ENCODE results near the gene CAMK2B. TPM values are rescaled to one million over a fixed set of nuclear protein-coding genes. Genes with fewer than 3 reads are reported as not detected.
A peak's percentile ranks its signal among the peaks of the same experiment; 100 is the strongest.

Gene CAMK2B
- total RNA-seq, 1 experiment from 2014 or later = not detected

DNA sequence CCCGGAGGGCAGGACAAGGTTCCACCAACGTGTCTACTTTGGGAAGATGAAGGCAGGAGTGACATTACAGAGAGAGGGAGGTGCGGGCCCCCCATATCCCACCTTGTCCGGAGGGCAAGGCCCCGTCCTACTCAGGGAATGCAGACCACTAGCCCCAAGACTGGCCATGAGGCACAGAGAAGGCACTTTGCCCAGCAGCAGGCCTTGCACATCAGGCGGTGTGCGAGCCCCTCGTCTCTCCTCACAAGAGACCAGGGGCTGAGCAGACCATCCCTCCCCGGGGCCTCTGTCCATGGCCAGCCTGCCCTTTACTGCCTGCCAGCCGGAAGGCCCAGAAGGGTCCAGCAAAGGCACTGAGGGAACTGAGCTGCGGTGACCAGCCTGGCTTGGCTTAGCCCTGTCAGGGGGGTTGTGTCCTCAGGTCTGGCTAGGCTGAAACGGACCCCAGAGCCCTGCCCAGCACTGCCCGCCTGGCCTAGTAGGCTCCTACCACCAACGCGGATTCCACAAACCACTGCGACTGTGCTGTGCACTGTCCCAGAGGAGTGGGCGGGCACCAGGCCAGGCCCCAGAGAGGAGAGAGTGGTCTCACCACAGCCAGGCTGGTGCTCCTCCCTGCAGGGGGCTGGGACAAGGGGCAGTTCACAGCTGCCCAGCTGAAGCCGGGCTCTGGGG lies 16.7 kb downstream of the CAMK2B start:
- H3K36me3 Mint-ChIP-seq (ENCODE audit: insufficient read depth, unreplicated experiment) = no peaks in the 10 kb centered on the region
- no peak overlapping the region for H3K27ac Mint-ChIP-seq (ENCODE audit: unreplicated experiment)
- peaks cover 81% of the 10 kb centered on the region for H3K27me3 Mint-ChIP-seq (ENCODE audit: unreplicated experiment)
- TF ChIP-seq, protein P1, sequence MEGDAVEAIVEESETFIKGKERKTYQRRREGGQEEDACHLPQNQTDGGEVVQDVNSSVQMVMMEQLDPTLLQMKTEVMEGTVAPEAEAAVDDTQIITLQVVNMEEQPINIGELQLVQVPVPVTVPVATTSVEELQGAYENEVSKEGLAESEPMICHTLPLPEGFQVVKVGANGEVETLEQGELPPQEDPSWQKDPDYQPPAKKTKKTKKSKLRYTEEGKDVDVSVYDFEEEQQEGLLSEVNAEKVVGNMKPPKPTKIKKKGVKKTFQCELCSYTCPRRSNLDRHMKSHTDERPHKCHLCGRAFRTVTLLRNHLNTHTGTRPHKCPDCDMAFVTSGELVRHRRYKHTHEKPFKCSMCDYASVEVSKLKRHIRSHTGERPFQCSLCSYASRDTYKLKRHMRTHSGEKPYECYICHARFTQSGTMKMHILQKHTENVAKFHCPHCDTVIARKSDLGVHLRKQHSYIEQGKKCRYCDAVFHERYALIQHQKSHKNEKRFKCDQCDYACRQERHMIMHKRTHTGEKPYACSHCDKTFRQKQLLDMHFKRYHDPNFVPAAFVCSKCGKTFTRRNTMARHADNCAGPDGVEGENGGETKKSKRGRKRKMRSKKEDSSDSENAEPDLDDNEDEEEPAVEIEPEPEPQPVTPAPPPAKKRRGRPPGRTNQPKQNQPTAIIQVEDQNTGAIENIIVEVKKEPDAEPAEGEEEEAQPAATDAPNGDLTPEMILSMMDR (IDR thresholded peaks at IDR 0.05; ENCODE audit: unreplicated experiment) = no peak
- no peaks in the 10 kb centered on the region for H3K4me1 Mint-ChIP-seq (ENCODE audit: low read depth, unreplicated experiment)
- H3K9me3 Mint-ChIP-seq (ENCODE audit: low read depth, unreplicated experiment) = no peaks in the 10 kb centered on the region
- BruUV-seq (replicated peaks) = no TSS peak
- intact Hi-C loops (cut with micrococcal nuclease; ENCODE audit: unreplicated experiment) = no loop called here
- CTCF ChIA-PET = interaction anchor here (1.4 to 1.7 kb wide), 2 partner anchors 53 to 68 kb away, joined by 3 to 15 read pairs; no protein-coding TSS in a partner anchor
- no peak for DNase-seq
- no peak overlapping the region for H3K4me3 Mint-ChIP-seq (ENCODE audit: low read depth, unreplicated experiment)

DNA sequence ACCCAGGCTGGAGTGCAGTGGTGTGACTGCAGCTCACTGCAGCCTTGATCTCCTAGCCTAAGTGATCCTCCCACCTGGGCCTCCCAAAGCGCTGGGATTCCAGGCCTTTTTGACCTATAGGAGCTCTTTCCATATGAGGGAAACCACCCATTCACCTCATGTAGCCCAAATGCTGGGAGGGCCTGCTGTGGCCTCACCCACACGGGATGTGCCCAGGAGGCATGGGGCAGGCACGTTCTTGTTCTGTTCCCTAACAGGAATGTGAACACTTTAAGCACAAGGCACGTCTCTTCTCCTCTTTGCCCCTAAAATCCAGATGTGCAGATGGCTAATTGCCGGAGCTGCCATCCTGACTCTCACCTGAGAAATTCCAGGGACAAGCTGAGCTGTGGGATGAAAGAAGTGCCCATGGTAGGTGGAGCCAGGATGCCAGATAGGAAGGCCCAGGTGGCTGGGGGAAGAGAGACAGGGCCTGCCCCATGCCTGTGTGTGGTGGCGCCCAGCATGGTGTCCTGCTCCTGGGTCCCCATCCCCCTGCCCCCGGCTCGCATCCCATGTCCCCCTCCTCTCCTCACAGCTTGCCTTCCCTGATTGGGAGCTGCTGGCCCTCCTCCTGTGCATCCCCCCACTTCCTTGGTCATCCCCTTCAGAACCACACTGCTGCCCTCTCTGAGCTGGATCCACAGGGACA lies 17.3 kb downstream of the CAMK2B start:
- no peak for DNase-seq
- no peak overlapping the region for H3K4me3 Mint-ChIP-seq (ENCODE audit: low read depth, unreplicated experiment)
- CTCF ChIA-PET = interaction anchor here (0.6 to 1.7 kb wide), 4 partner anchors 50 to 330 kb away, joined by 3 to 15 read pairs (median 4); no protein-coding TSS in a partner anchor
- intact Hi-C loops (cut with micrococcal nuclease; ENCODE audit: unreplicated experiment) = loop anchor here (2.0 kb wide), 1 partner anchor 67 kb away; no protein-coding TSS in a partner anchor
- BruUV-seq (replicated peaks) = no TSS peak
- H3K27ac Mint-ChIP-seq (ENCODE audit: unreplicated experiment) = no peak overlapping the region
- H3K9me3 Mint-ChIP-seq (ENCODE audit: low read depth, unreplicated experiment) = no peaks in the 10 kb centered on the region
- TF ChIP-seq, protein P1 (IDR thresholded peaks at IDR 0.05; ENCODE audit: unreplicated experiment) = no peak
- H3K36me3 Mint-ChIP-seq (ENCODE audit: insufficient read depth, unreplicated experiment) = no peaks in the 10 kb centered on the region
- H3K4me1 Mint-ChIP-seq (ENCODE audit: low read depth, unreplicated experiment) = no peaks in the 10 kb centered on the region
- peaks cover 86% of the 10 kb centered on the region for H3K27me3 Mint-ChIP-seq (ENCODE audit: unreplicated experiment)

DNA sequence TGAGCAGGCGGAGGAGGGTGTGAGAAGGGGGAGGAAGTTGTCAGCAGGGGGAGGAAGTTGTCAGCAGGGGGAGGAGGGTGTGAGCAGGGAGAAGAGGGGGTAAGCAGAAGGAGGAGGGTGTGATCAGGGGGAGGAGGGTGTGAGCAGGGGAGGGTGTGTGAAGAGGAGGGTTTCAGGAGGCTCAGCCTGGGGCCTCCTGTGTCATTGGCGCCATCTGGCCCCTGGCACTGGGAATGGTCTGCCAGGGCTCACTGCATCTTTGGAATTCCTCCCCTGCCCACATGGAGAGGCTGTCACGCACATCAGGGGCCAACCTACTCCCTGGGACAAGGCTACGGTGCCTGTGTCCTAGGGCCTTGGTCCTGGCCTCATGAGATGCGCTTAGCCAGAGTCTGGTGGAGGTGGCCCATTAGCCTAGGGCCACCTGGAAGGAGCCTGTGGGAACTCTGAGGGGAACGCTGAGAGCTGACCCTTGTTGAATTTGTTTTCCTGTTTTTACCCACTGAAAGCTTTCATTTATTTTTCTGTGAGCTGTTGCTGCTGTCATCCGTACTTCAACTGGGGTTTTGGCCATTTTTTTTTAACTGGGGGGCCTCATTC lies 18.0 kb downstream of the CAMK2B start:
- Mint-ChIP-seq H3K27me3 (ENCODE audit: unreplicated experiment) (peaks cover 85% of the 10 kb centered on the region), H3K27ac (ENCODE audit: unreplicated experiment) (no peak overlapping the region), H3K9me3 (ENCODE audit: low read depth, unreplicated experiment) (no peaks in the 10 kb centered on the region), H3K36me3 (ENCODE audit: insufficient read depth, unreplicated experiment) (no peaks in the 10 kb centered on the region), H3K4me1 (ENCODE audit: low read depth, unreplicated experiment) (no peaks in the 10 kb centered on the region), H3K4me3 (ENCODE audit: low read depth, unreplicated experiment) (no peak overlapping the region)
- DNase-seq = peak; percentile 74
- intact Hi-C loops (cut with micrococcal nuclease; ENCODE audit: unreplicated experiment) = loop anchor here (2.0 kb wide), 1 partner anchor 67 kb away; no protein-coding TSS in a partner anchor
- BruUV-seq (replicated peaks) = no TSS peak
- CTCF ChIA-PET = interaction anchor here (0.6 to 1.7 kb wide), 3 partner anchors 50 to 67 kb away, joined by 3 to 15 read pairs (median 3); no protein-coding TSS in a partner anchor
- TF ChIP-seq, protein P1 (IDR thresholded peaks at IDR 0.05; ENCODE audit: unreplicated experiment) = peak; percentile 54

DNA sequence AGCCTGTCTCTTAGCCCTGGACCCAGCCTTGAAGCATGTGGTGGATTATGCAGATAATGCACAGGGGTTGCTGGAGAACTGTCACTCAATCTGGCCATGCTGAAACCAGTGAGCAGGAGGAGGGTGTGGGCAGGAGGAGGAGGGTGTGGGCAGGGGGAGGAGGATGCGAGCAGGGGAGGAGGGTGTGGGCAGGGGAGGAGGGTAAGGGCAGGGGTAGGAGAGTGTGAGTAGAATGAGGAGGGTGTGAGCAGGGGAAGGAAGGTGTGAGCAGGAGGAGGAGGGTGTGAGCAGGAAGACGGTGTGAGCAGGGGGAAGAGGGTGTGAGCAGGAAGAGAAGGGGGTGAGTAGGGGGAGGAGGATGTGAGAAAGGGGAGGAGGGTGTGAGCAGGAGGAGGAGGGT lies 18.8 kb downstream of the CAMK2B start:
- Mint-ChIP-seq H3K27me3 (ENCODE audit: unreplicated experiment) (peaks cover 78% of the 10 kb centered on the region), H3K36me3 (ENCODE audit: insufficient read depth, unreplicated experiment) (no peaks in the 10 kb centered on the region), H3K4me1 (ENCODE audit: low read depth, unreplicated experiment) (no peaks in the 10 kb centered on the region), H3K27ac (ENCODE audit: unreplicated experiment) (no peak overlapping the region), H3K4me3 (ENCODE audit: low read depth, unreplicated experiment) (no peak overlapping the region), H3K9me3 (ENCODE audit: low read depth, unreplicated experiment) (no peaks in the 10 kb centered on the region)
- CTCF ChIA-PET = no interaction called here
- no TSS peak for BruUV-seq (replicated peaks)
- DNase-seq = no peak
- TF ChIP-seq, protein P1 (IDR thresholded peaks at IDR 0.05; ENCODE audit: unreplicated experiment) = no peak
- intact Hi-C loops (cut with micrococcal nuclease; ENCODE audit: unreplicated experiment) = loop anchor here (2.0 kb wide), 1 partner anchor 66 kb away; no protein-coding TSS in a partner anchor

All from Calu3 (cell line).